IMR-90 (cell line): Measurements from ENCODE around the gene IL1RAPL1. TPM values are rescaled to one million over a fixed set of nuclear protein-coding genes. Genes with fewer than 3 reads are reported as not detected.

ENCODE experiments used
- ATAC-seq: fragments of 200-7000 bp; cut with Tn5 transposase; 2 replicates; pipeline ENCODE4 v1.9.1; 2020; ENCODE audit warnings: low read depth, mild to moderate bottlenecking, moderate library complexity
- BruUV-seq: library from RNA; stranded (reverse); fragments of 400-500 nt; replicated peaks from 2 replicates; lab custom pipeline; 2021; lab: Mats Ljungman, UMichigan
- CTCF ChIA-PET: fragments of 300-600 bp; formaldehyde crosslinking; extraction: SDS; loops from one replicate; lab custom pipeline; 2021; ENCODE audit warnings: antibody characterized with exemption; lab: Yijun Ruan, JAX
- POLR2A ChIA-PET: fragments of 300-600 bp; sonication (Branson Sonifier 250); formaldehyde crosslinking; loops from one replicate; lab custom pipeline; 2022; ENCODE audit warnings: antibody characterized with exemption; ENCODE audit not compliant: unreplicated experiment; lab: Charles Lee
- DNase-seq: peaks from one replicate; pipeline ENCODE4 v3.0.0; 2013
- H2AFZ ChIP-seq: replicated peaks from 2 replicates; pipeline ENCODE3; 2013; ENCODE audit warnings: low read length, mild to moderate bottlenecking; ENCODE audit not compliant: poor library complexity
- H2AK5ac ChIP-seq: 2 replicates; pipeline ENCODE4 v1.6.1; 2013; ENCODE audit warnings: low read depth, low read length, inconsistent platforms
- H2AK9ac ChIP-seq: replicated peaks from 2 replicates; pipeline ENCODE3; 2013; ENCODE audit warnings: mild to moderate bottlenecking, low read depth, low read length, moderate library complexity; ENCODE audit not compliant: poor library complexity
- H2BK120ac ChIP-seq: 2 replicates; pipeline ENCODE4 v1.6.1; 2013; ENCODE audit warnings: low read depth, low read length, inconsistent platforms
- H2BK15ac ChIP-seq: 3 replicates; pipeline ENCODE4 v1.6.1; 2013; ENCODE audit warnings: low read depth, low read length, inconsistent platforms
- H2BK20ac ChIP-seq: 2 replicates; pipeline ENCODE4 v1.6.1; 2013; ENCODE audit warnings: low read depth, mild to moderate bottlenecking, inconsistent platforms, low read length, moderate library complexity
- H2BK5ac ChIP-seq: 2 replicates; pipeline ENCODE4 v1.6.1; 2013; ENCODE audit warnings: mild to moderate bottlenecking, low read depth, low read length, inconsistent platforms; ENCODE audit not compliant: poor library complexity, severe bottlenecking
- H3K14ac ChIP-seq: replicated peaks from 2 replicates; pipeline ENCODE4 v1.6.1; 2013; ENCODE audit warnings: low read depth, low read length, inconsistent platforms
- H3K18ac ChIP-seq: 2 replicates; pipeline ENCODE4 v1.6.1; 2013; ENCODE audit warnings: low read depth, low read length, control low read depth
- H3K23ac ChIP-seq: 2 replicates; pipeline ENCODE4 v1.6.1; 2013; ENCODE audit warnings: low read depth, low read length, inconsistent platforms
- H3K27ac ChIP-seq: 2 replicates; pipeline ENCODE4 v1.5.1; 2013; ENCODE audit warnings: mild to moderate bottlenecking, control low read depth, low read length; ENCODE audit not compliant: insufficient read depth
- H3K27me3 ChIP-seq: 2 replicates; pipeline ENCODE4 v1.6.1; 2013; ENCODE audit warnings: low read length; ENCODE audit not compliant: control insufficient read depth, insufficient read depth
- H3K36me3 ChIP-seq: 2 replicates; pipeline ENCODE4 v1.6.1; 2013; ENCODE audit warnings: low read length, mixed read lengths; ENCODE audit not compliant: control insufficient read depth, insufficient read depth
- H3K4ac ChIP-seq: 2 replicates; pipeline ENCODE4 v1.6.1; 2013; ENCODE audit warnings: low read depth, low read length, inconsistent platforms
- H3K4me1 ChIP-seq: 2 replicates; pipeline ENCODE4 v1.6.1; 2013; ENCODE audit warnings: low read length, mixed read lengths; ENCODE audit not compliant: control insufficient read depth, insufficient read depth
- H3K4me2 ChIP-seq: 2 replicates; pipeline ENCODE4 v1.6.1; 2013; ENCODE audit warnings: low read depth, mild to moderate bottlenecking, control low read depth, low read length, moderate library complexity
- H3K4me3 ChIP-seq: 2 replicates; pipeline ENCODE4 v1.5.1; 2013; ENCODE audit warnings: low read depth, mild to moderate bottlenecking, control low read depth, low read length, moderate library complexity; ENCODE audit not compliant: insufficient read depth
- H3K56ac ChIP-seq: 2 replicates; pipeline ENCODE4 v1.6.1; 2013; ENCODE audit warnings: low read length, inconsistent platforms; ENCODE audit not compliant: insufficient read depth; ENCODE audit errors: extremely low read depth
- H3K79me1 ChIP-seq, 2 experiments: 2 replicates each; pipeline ENCODE4 v1.6.1; 2013; ENCODE audit warnings: low read length in 2 of 2, inconsistent platforms in 1 of 2, low read depth in 1 of 2
- H3K9ac ChIP-seq: 2 replicates; pipeline ENCODE4 v1.6.1; 2013; ENCODE audit warnings: low read depth, low read length, control low read depth
- H3K9me1 ChIP-seq: 2 replicates; pipeline ENCODE4 v1.6.1; 2013; ENCODE audit warnings: low read length, inconsistent platforms; ENCODE audit not compliant: insufficient read depth
- H3K9me3 ChIP-seq: 2 replicates; pipeline ENCODE4 v1.6.1; 2013; ENCODE audit warnings: low read length; ENCODE audit not compliant: control insufficient read depth, insufficient read depth
- H4K20me1 ChIP-seq: 2 replicates; pipeline ENCODE4 v1.6.1; 2013; ENCODE audit warnings: low read length, inconsistent platforms; ENCODE audit not compliant: insufficient read depth
- H4K5ac ChIP-seq: 2 replicates; pipeline ENCODE4 v1.6.1; 2013; ENCODE audit warnings: mild to moderate bottlenecking, low read depth, low read length, control low read depth
- H4K8ac ChIP-seq, 2 experiments: 2 replicates each; pipeline ENCODE4 v1.6.1; 2013; ENCODE audit warnings: low read depth in 2 of 2, low read length in 2 of 2, control low read depth in 1 of 2, inconsistent platforms in 1 of 2
- H4K91ac ChIP-seq: 2 replicates; pipeline ENCODE4 v1.6.1; 2013; ENCODE audit warnings: low read depth, low read length, inconsistent platforms; ENCODE audit not compliant: insufficient read depth
- CEBPB ChIP-seq: IDR thresholded peaks from 2 replicates; pipeline ENCODE4 v1.6.1; 2012; ENCODE audit warnings: low read depth, low read length, improper control_type of control experiment
- RFX5 ChIP-seq: IDR thresholded peaks from 2 replicates; pipeline ENCODE4 v1.8.0; 2012; ENCODE audit warnings: low read depth, mild to moderate bottlenecking, low read length, moderate library complexity
- SMC3 ChIP-seq: fragments of 150-350 bp; IDR thresholded peaks from 2 replicates; pipeline ENCODE4 v1.6.1; 2016; ENCODE audit warnings: low read depth, mild to moderate bottlenecking, antibody characterized with exemption, low read length, moderate library complexity
- WGBS, 2 experiments: methylation state at CpG; one replicate each; pipeline versions ENCODE4 v1.1.5 to v1.1.7; 2013; ENCODE audit warnings: missing lambda C conversion rate in 2 of 2; ENCODE audit not compliant: insufficient read length in 1 of 2; ENCODE audit errors: extremely low coverage in 2 of 2; 5-methylcytosine and 5-hydroxymethylcytosine counted together
- dilution Hi-C: fragments of 300-500 bp; cut with HindIII; formaldehyde crosslinking; loops from one replicate; pipeline ENCODE4 v1.14.3; 2018; ENCODE audit warnings: low sequenced_read_pairs; ENCODE audit not compliant: unreplicated experiment
- in situ Hi-C: fragments of 300-500 bp; cut with MboI; formaldehyde crosslinking; loops from 3 replicates; pipeline ENCODE4 v1.14.3; 2019; ENCODE audit warnings: low sequenced_read_pairs, inconsistent platforms, mixed read lengths
- intact Hi-C: fragments of 100-400 bp; cut with micrococcal nuclease; formaldehyde crosslinking; loops from 2 replicates; pipeline ENCODE4 v1.10.0; 2022
- polyA plus RNA-seq, 3 experiments: library from polyadenylated mRNA; depleted of rRNA; stranded (reverse); fragments of >200 nt; gene quantifications; 2 replicates each; pipeline ENCODE4 v1.2.3, GENCODE V29; 2012; ENCODE audit warnings: low replicate concordance in 1 of 3
- total RNA-seq: library from RNA; depleted of rRNA; stranded (reverse); fragments of >200 nt; gene quantifications from 2 replicates; pipeline ENCODE4 v1.2.3, GENCODE V29; 2012
- TF ChIP-seq, protein P1 (sequence below): fragments of 150-350 bp; IDR thresholded peaks from 2 replicates; pipeline ENCODE4 v1.6.1; 2017; ENCODE audit warnings: mild to moderate bottlenecking, antibody characterized with exemption, low read length, low read depth

The IL1RAPL1 gene
- total and polyA plus RNA-seq, 2 of the 4 experiments (the other 2 are of a cell fraction), result 1.5 to 9.0 TPM

DNA sequence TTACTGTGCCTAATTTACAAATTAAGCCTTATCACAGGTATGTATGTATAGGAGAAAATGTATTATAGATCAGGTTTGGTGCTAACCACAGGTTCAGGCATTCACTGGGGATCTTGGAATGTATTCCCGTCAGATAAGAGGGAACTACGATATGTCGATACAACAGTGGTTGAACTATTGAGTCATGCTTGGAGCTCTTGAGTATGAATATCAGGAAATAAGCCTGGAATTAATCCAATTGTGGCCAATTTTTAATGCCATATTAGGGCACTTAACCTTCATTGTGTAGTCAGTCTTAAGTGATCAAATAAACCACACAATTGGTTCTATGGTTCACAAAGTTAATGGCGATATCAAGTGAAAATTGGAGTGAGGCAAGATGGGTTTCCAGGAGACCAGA, 556.5 kb downstream of the IL1RAPL1 start:
- intact Hi-C loops (no loop called here), dilution Hi-C loops (no loop called here), in situ Hi-C loops (no loop called here)
- H3K4me1 ChIP-seq, result no peaks in the 10 kb centered on the region
- no peak overlapping the region; the same call in 1 of the 2 replicates for H3K18ac ChIP-seq
- H3K36me3 ChIP-seq, result no peaks in the 10 kb centered on the region
- no peak overlapping the region for H3K4me2 ChIP-seq
- no peak overlapping the region for H2AK5ac ChIP-seq
- H2AFZ ChIP-seq, result no peak overlapping the region
- H3K27me3 ChIP-seq, result no peaks in the 10 kb centered on the region
- no peak overlapping the region for H3K9ac ChIP-seq
- H3K79me1 ChIP-seq, result no peaks in the 10 kb centered on the region
- no peaks in the 10 kb centered on the region for H3K9me3 ChIP-seq
- no peak overlapping the region for H2AK9ac ChIP-seq
- H3K4ac ChIP-seq, result no peak overlapping the region
- no TSS peak for BruUV-seq
- ATAC-seq, result no peak
- no peak overlapping the region for H3K56ac ChIP-seq
- no peak overlapping the region for H2BK5ac ChIP-seq
- no peak overlapping the region for H2BK15ac ChIP-seq
- H3K14ac ChIP-seq, result no peak overlapping the region
- H4K5ac ChIP-seq, result no peak overlapping the region
- H3K9me1 ChIP-seq, result 0 out of 2 replicates have a peak, but pooled peaks cover 6% of the 10 kb centered on the region
- DNase-seq, result peak; percentile 3
- H2BK20ac ChIP-seq, result 0 out of 2 replicates have a peak overlapping the region, but pooled peaks have one; percentile 5
- no peak overlapping the region for H4K91ac ChIP-seq
- H3K23ac ChIP-seq, result no peak overlapping the region
- H3K4me3 ChIP-seq, result no peak overlapping the region
- ChIA-PET POLR2A (no interaction called here), CTCF (no interaction called here)
- H2BK120ac ChIP-seq, result no peak overlapping the region
- TF ChIP-seq SMC3 (no peak), CEBPB (no peak), RFX5 (no peak)
- TF ChIP-seq, protein P1, sequence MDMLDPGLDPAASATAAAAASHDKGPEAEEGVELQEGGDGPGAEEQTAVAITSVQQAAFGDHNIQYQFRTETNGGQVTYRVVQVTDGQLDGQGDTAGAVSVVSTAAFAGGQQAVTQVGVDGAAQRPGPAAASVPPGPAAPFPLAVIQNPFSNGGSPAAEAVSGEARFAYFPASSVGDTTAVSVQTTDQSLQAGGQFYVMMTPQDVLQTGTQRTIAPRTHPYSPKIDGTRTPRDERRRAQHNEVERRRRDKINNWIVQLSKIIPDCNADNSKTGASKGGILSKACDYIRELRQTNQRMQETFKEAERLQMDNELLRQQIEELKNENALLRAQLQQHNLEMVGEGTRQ, result no peak
- H4K20me1 ChIP-seq, result no peaks in the 10 kb centered on the region
- H3K27ac ChIP-seq, result no peak overlapping the region
- WGBS, 2 experiments, result 74% methylated on average over 3 of the region's 4 CpGs; no CpG with 5 or more reads in 1 of the 2 experiments
- no peak overlapping the region for H4K8ac ChIP-seq
